Astrocyte of the cerebellum (primary cell): ENCODE data around the gene PTK6.

Experiments
- DNase-seq: peaks from one replicate; pipeline ENCODE4 v3.0.0-alpha.2; 2011; ENCODE audit warnings: low read depth
- H3K4me3 ChIP-seq: 2 replicates; pipeline ENCODE4 v1.5.1; 2011; ENCODE audit warnings: mild to moderate bottlenecking, low read depth, low read length, moderate library complexity
- CTCF ChIP-seq: IDR thresholded peaks from 2 replicates; pipeline ENCODE4 v1.5.1; 2012; ENCODE audit warnings: low read length, low read depth, moderate library complexity, mild to moderate bottlenecking; ENCODE audit errors: missing control alignments
- in situ Hi-C: cut with HindIII; loops from 2 replicates; pipeline ENCODE4 v1.10.0; 2017; ENCODE audit warnings: low sequenced_read_pairs

PTK6 gene

GRCh38 chr20:63491635-63492230, 45.4 kb downstream of the PTK6 start:
- no peak for DNase-seq
- no peak for TF ChIP-seq CTCF
- H3K4me3 ChIP-seq: no peak overlapping the region
- in situ Hi-C loops: no loop called here

DNA sequence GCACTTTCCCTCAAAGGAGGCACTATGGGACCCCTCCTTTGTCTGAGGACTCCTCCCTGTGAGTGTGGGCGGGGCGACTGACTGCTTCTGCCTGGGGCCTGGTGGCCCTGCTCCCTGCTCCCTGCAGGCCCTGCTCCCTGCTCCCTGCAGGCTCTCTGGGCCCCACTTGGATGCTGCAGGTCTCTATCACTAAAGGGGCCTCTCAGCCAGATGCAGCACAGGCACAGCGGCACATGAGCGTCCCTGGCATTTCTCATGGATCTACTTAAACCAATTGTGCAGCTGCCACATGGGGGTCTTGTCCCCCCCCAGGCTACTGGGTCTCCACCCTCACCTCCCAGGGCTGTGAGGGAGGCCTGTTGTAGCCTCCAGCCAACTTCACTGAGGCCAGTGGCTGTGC, 46.1 kb downstream of the PTK6 start:
- no peak for DNase-seq
- in situ Hi-C loops: no loop called here
- no peak for TF ChIP-seq CTCF
- no peak overlapping the region for H3K4me3 ChIP-seq

- TF ChIP-seq CTCF: no peak
- no peak for DNase-seq
- in situ Hi-C loops: no loop called here
- H3K4me3 ChIP-seq: no peak overlapping the region
Observed at GRCh38 chr20:63490416-63490815, 46.8 kb downstream of the PTK6 start.

DNA sequence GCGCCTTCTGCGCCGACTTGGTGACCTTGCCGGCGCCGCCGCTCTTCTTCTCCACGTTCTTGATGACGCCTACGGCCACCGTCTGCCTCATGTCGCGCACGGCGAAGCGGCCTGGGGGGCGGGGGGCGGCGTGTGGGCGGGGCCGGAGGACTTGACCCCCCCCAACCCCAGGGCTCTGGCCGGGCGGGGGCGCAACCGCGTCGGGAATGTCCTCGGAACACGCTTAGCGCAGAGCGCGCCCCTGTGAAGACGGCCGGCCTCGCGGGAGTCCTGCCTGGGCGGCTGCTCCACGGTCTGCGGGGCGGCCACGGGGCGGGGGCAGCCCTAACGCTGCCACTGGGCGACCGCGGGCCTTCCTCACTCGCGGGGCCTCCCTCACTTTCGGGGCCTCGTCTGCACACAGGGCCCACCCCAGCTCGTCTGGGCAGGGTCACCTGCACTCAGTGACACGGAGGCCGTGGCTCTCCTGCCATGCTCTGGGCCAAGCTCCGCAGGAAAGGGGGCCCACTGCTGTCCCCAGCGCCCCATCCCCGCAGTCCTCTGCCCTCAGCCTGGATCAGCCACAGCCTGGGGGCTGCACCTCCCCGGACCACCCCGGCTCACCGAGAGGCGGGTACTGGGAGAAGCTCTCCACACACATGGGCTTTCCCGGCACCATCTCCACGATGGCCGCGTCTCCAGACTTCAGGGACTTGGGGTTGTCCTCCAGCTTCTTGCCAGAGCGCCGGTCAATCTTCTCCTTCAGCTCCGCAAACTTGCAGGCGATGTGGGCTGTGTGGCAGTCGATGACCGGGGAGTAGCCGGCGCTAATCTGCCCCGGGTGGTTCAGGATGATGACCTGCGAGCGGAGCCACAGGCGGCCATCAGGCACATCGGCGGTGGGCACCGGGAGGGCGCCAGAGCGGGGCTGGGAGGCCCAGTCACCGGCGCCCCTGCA, 48.6 kb downstream of the PTK6 start:
- in situ Hi-C loops: no loop called here
- H3K4me3 ChIP-seq: no peak overlapping the region
- DNase-seq: no peak
- TF ChIP-seq CTCF: no peak

GRCh38 chr20:63487781-63488241, 49.4 kb downstream of the PTK6 start:
- no peak overlapping the region for H3K4me3 ChIP-seq
- in situ Hi-C loops: no loop called here
- no peak for DNase-seq
- no peak for TF ChIP-seq CTCF

GRCh38 chr20:63487116-63487764, 49.9 kb downstream of the PTK6 start:
- no peak for TF ChIP-seq CTCF
- in situ Hi-C loops: no loop called here
- DNase-seq: no peak
- H3K4me3 ChIP-seq: no peak overlapping the region
